HEK293 (cell line): ENCODE results near the gene PSD2.

Experiments
- HOXC10 ChIP-seq: sonication (generic); formaldehyde crosslinking; IDR thresholded peaks from 2 replicates; pipeline ENCODE4 v1.8.1; 2023; ENCODE audit warnings: mild to moderate bottlenecking, missing genetic modification reagents
- SCRT1 ChIP-seq: fragments of 450-650 bp; formaldehyde crosslinking; IDR thresholded peaks from 2 replicates; pipeline ENCODE4 v1.5.1; 2016; ENCODE audit warnings: missing biosample characterization, missing genetic modification characterization, borderline replicate concordance
- TSHZ1 ChIP-seq: fragments of 450-650 bp; formaldehyde crosslinking; IDR thresholded peaks from 2 replicates; pipeline ENCODE4 v1.5.1; 2016; ENCODE audit warnings: missing biosample characterization, missing genetic modification characterization, borderline replicate concordance
- ZBTB6 ChIP-seq: fragments of 450-650 bp; formaldehyde crosslinking; IDR thresholded peaks from 2 replicates; pipeline ENCODE4 v1.5.1; 2017; ENCODE audit warnings: missing biosample characterization, missing genetic modification characterization
- ZBTB8A ChIP-seq: fragments of 450-650 bp; formaldehyde crosslinking; IDR thresholded peaks from 2 replicates; pipeline ENCODE4 v1.5.1; 2016; ENCODE audit warnings: missing biosample characterization, missing genetic modification characterization
- ZFHX2 ChIP-seq: fragments of 450-650 bp; formaldehyde crosslinking; conservative IDR thresholded peaks from 2 replicates; pipeline ENCODE4 v1.5.1; 2016; ENCODE audit warnings: missing biosample characterization, missing genetic modification characterization
- ZFP69B ChIP-seq: fragments of 450-650 bp; formaldehyde crosslinking; IDR thresholded peaks from 2 replicates; pipeline ENCODE4 v1.5.1; 2016; ENCODE audit warnings: missing biosample characterization, missing genetic modification characterization
- ZNF146 ChIP-seq: fragments of 450-650 bp; formaldehyde crosslinking; IDR thresholded peaks from 2 replicates; pipeline ENCODE4 v1.5.1; 2016; ENCODE audit warnings: missing biosample characterization, missing genetic modification characterization
- ZNF18 ChIP-seq: fragments of 450-650 bp; formaldehyde crosslinking; IDR thresholded peaks from 2 replicates; pipeline ENCODE4 v1.5.1; 2016; ENCODE audit warnings: missing biosample characterization, missing genetic modification characterization
- ZNF184 ChIP-seq: fragments of 450-650 bp; IDR thresholded peaks from 2 replicates; pipeline ENCODE4 v1.5.1; 2018; ENCODE audit warnings: missing biosample characterization, mild to moderate bottlenecking, missing genetic modification characterization
- ZNF248 ChIP-seq: fragments of 450-650 bp; formaldehyde crosslinking; IDR thresholded peaks from 2 replicates; pipeline ENCODE4 v1.5.1; 2017; ENCODE audit warnings: missing biosample characterization, missing genetic modification characterization
- ZNF26 ChIP-seq: fragments of 450-650 bp; formaldehyde crosslinking; IDR thresholded peaks from 2 replicates; pipeline ENCODE4 v1.5.1; 2016; ENCODE audit warnings: missing biosample characterization, missing genetic modification characterization
- ZNF426 ChIP-seq: fragments of 450-650 bp; formaldehyde crosslinking; IDR thresholded peaks from 2 replicates; pipeline ENCODE4 v1.5.1; 2017; ENCODE audit warnings: missing biosample characterization, missing genetic modification characterization, mild to moderate bottlenecking, inconsistent platforms, moderate library complexity
- ZNF488 ChIP-seq: fragments of 450-650 bp; formaldehyde crosslinking; IDR thresholded peaks from 2 replicates; pipeline ENCODE4 v1.5.1; 2016; ENCODE audit warnings: missing biosample characterization, missing genetic modification characterization
- ZNF501 ChIP-seq: fragments of 450-650 bp; formaldehyde crosslinking; IDR thresholded peaks from 2 replicates; pipeline ENCODE4 v1.5.1; 2016; ENCODE audit warnings: missing biosample characterization, missing genetic modification characterization
- ZNF560 ChIP-seq: fragments of 450-650 bp; formaldehyde crosslinking; IDR thresholded peaks from 2 replicates; pipeline ENCODE4 v1.5.1; 2017; ENCODE audit warnings: missing biosample characterization, missing genetic modification characterization, borderline replicate concordance
- ZNF580 ChIP-seq: fragments of 450-650 bp; formaldehyde crosslinking; IDR thresholded peaks from 2 replicates; pipeline ENCODE4 v1.5.1; 2016; ENCODE audit warnings: missing biosample characterization, missing genetic modification characterization
- ZNF596 ChIP-seq: fragments of 450-650 bp; IDR thresholded peaks from 2 replicates; pipeline ENCODE4 v1.5.0; 2018; ENCODE audit warnings: missing biosample characterization, mild to moderate bottlenecking, missing genetic modification characterization, moderate library complexity
- ZNF610 ChIP-seq: fragments of 450-650 bp; formaldehyde crosslinking; IDR thresholded peaks from 2 replicates; pipeline ENCODE4 v1.5.1; 2016; ENCODE audit warnings: missing biosample characterization, missing genetic modification characterization, borderline replicate concordance
- ZNF621 ChIP-seq: fragments of 450-650 bp; formaldehyde crosslinking; IDR thresholded peaks from 2 replicates; pipeline ENCODE4 v1.5.1; 2017; ENCODE audit warnings: missing biosample characterization, missing genetic modification characterization
- ZNF629 ChIP-seq: fragments of 450-650 bp; formaldehyde crosslinking; IDR thresholded peaks from 2 replicates; pipeline ENCODE4 v1.5.1; 2017; ENCODE audit warnings: missing biosample characterization, missing genetic modification characterization
- ZNF645 ChIP-seq: fragments of 450-650 bp; formaldehyde crosslinking; IDR thresholded peaks from 2 replicates; pipeline ENCODE4; 2016; ENCODE audit warnings: missing biosample characterization, missing genetic modification characterization
- ZNF692 ChIP-seq: fragments of 450-650 bp; formaldehyde crosslinking; IDR thresholded peaks from 2 replicates; pipeline ENCODE4 v1.5.1; 2016; ENCODE audit warnings: missing biosample characterization, missing genetic modification characterization
- ZNF704 ChIP-seq: fragments of 450-650 bp; formaldehyde crosslinking; IDR thresholded peaks from 2 replicates; pipeline ENCODE4 v1.5.1; 2016; ENCODE audit warnings: missing biosample characterization, missing genetic modification characterization
- ZNF768 ChIP-seq: fragments of 450-650 bp; formaldehyde crosslinking; IDR thresholded peaks from 2 replicates; pipeline ENCODE4 v1.5.1; 2018; ENCODE audit warnings: missing biosample characterization, mild to moderate bottlenecking, missing genetic modification characterization

PSD2 gene

GRCh38 chr5:139746691-139747582 lies 48.7 kb upstream of the PSD2 start (continued):
- peak; percentile 47; the same call in 1 of the 2 replicates for TF ChIP-seq ZBTB6 (tag by site-specific recombination)
- peak; percentile 61 for TF ChIP-seq ZNF580 (tag by site-specific recombination)
- 0 out of 2 replicates have a peak, but pooled peaks have one; percentile 12 for TF ChIP-seq ZNF18
- peak; percentile 54; the same call in 1 of the 2 replicates for TF ChIP-seq ZNF645 (tag by site-specific recombination)
- no peak; the same call in 1 of the 2 replicates for TF ChIP-seq SCRT1
- no peak for TF ChIP-seq ZNF184 (tag by site-specific recombination)
- no peak for TF ChIP-seq ZNF488
- no peak for TF ChIP-seq ZNF26
- peak; percentile 57; the same call in 1 of the 2 replicates for TF ChIP-seq ZNF596 (tag by site-specific recombination)
- no peak for TF ChIP-seq ZNF146 (tag by site-specific recombination)
- TF ChIP-seq ZFHX2 (tag by site-specific recombination), result peak; percentile 99
- TF ChIP-seq ZNF621 (tag by site-specific recombination), result no peak
- no peak for TF ChIP-seq ZNF704 (tag by site-specific recombination)
- TF ChIP-seq ZNF692 (tag by site-specific recombination), result no peak
- TF ChIP-seq ZFP69B (tag by site-specific recombination), result no peak
- TF ChIP-seq ZNF560, result no peak
- peak; percentile 79 for TF ChIP-seq ZNF501 (tag by site-specific recombination)
- no peak for TF ChIP-seq ZNF426 (tag by site-specific recombination)
- no peak for TF ChIP-seq ZNF768 (tag by site-specific recombination)
- no peak for TF ChIP-seq ZNF248
- TF ChIP-seq ZBTB8A (tag by site-specific recombination), result peak; percentile 86
- TF ChIP-seq ZNF629 (tag by site-specific recombination), result peak; percentile 93
- TF ChIP-seq HOXC10 (CRISPR knock-in tag), result no peak
- TF ChIP-seq ZNF610 (tag by site-specific recombination), result no peak
- TF ChIP-seq TSHZ1 (tag by site-specific recombination), result peak; percentile 67; the same call in 1 of the 2 replicates
